GM12872 (cell line): ENCODE data around the gene GUCA1A.
A peak's percentile ranks its signal among the peaks of the same experiment; 100 is the strongest.

Experiments used
- CTCF ChIP-seq: IDR thresholded peaks from 3 replicates; pipeline ENCODE4 v1.5.1; 2011; ENCODE audit warnings: low read depth, mild to moderate bottlenecking, low read length, moderate library complexity; ENCODE audit not compliant: insufficient read depth

GUCA1A gene

DNA sequence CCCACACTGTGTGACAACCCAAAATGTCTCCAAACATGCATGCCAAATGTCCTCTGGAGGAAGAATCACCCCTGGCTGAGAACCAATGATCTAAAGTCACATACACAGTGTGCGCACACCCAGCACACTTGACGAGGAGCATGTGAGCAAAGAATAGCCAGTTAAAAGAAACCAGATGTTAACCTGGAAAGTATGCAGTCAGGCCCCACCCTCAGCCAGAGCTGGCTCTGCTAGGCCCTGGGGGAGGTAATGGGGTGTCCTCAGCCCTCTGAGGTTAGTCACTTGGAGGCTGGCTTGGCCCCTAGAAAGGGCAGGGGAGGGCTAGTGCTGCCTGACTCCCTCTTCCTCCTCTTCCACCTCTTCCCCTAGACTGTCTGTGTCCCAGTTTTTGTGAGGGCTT, 15.2 kb upstream of the GUCA1A start:
- TF ChIP-seq CTCF = no peak

GRCh38 chr6:42158631-42159030, 14.5 kb upstream of the GUCA1A start:
- no peak for TF ChIP-seq CTCF

- TF ChIP-seq CTCF = no peak
Observed at GRCh38 chr6:42159431-42160024, 13.6 kb upstream of the GUCA1A start.

DNA sequence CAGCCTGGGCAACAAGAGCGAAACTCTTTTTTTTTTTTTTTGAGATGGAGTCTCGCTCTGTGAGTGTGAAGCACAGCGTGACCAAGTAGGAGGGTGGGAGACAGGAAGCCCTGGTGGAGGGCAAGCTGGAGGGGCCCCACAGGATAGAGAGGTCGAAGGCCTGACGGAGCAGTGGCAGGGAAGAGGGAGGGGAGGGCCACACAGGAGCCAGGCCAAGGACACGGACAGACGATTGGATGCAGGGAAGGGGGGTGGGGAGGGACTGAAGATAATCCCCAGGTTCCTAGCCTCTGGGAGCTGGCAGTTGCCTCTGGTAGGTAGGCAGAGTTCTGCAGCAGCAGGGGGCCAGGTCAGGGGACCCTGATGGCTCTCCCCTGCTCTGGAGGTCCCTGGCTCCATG, 10.8 kb upstream of the GUCA1A start:
- no peak for TF ChIP-seq CTCF

DNA sequence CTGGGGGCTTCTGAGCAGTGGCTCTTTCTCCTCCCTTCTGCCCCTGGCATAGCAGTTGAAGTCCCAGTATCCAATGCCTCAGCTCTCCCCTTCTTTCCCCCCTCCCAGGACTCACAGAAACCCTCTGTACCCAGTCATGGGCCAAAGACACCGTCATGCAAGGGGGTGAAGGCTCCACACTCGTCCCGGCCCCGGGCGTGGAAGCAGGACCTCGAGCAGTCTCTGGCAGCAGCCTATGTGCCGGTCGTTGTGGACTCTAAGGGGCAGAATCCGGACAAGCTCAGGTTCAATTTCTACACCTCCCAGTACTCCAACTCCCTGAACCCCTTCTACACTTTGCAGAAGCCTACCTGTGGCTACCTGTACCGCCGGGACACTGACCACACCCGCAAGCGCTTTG, 10.4 kb upstream of the GUCA1A start:
- TF ChIP-seq CTCF = no peak

GRCh38 chr6:42163981-42164380, 9.2 kb upstream of the GUCA1A start:
- TF ChIP-seq CTCF = no peak

DNA sequence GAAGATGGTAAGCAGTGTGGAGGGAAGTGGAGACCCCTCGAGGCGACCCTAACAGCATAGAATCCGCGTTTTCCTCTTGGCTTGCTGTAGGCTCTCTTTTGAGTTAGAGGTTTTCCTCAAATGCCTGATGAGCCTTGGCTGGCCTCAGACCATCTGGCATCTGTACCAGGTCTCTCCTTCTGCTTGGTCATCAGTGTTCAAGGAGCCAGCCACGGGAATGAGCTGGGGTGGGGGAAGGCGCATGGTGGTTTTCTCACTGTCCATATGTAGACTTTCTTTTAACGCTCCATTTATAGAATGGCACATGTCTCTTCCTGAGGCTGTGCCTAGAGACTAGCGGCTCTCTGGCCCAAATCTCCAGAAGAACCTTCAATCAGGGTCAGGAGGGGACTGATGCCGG, 8.1 kb upstream of the GUCA1A start:
- no peak for TF ChIP-seq CTCF

DNA sequence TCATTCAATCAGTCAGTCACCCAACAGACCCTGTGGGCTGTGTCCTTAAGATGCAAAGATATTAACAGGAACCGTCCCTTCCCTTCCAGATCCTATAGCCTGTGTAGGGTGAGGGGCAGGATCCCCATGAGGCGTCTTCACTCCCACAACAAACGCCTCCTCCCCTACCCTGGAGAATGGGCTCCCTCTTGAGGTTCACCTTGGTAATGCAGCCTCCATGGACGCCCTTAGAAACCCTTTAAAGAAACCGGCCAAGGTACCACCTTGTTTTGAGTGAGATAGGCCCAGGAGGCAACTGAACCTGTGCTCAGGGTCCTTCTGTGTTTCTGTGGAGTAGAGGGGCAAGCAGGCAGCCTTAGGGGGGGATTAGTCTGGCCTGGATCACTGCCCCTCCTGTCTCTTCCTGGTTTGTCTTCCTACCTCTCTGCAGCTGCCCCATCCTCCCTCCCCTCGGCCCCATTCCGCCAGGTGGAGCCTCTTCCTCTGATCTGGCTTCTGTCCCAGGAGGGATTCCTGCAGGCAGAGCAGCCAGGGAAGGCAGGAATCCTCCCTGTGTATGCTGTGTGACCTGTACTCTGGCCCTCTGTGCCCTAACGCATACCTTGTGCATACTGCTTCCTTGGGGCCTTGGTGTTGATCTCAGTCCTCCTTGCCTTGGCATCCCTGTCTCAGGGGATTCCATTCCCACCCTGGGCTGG, 6.6 kb upstream of the GUCA1A start:
- TF ChIP-seq CTCF = peak; percentile 94
